NCI-H446 treated with DMSO at 0.1 percent for 48 hours (cell line): ENCODE data around the gene FBXO9.

Source experiments
- DNase-seq: peaks from one replicate; lab custom pipeline; 2025; lab: John Stamatoyannopoulos, UW

FBXO9 gene

DNA sequence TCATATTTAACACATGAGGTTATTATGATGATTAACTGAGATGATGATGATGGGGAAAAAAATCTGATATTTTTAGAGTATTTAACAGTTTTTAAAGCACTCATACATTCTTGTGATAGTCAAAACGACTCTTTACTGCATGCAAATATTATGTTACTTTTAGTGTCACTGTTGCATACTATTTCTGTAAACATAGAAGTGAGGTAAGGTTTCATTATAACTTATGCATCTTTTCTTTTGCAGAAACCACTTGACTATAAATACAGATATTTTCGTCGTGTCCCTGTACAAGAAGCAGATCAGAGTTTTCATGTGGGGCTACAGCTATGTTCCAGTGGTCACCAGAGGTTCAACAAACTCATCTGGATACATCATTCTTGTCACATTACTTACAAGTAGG is 30.1 kb downstream of the FBXO9 start:
- no peak for DNase-seq

DNA sequence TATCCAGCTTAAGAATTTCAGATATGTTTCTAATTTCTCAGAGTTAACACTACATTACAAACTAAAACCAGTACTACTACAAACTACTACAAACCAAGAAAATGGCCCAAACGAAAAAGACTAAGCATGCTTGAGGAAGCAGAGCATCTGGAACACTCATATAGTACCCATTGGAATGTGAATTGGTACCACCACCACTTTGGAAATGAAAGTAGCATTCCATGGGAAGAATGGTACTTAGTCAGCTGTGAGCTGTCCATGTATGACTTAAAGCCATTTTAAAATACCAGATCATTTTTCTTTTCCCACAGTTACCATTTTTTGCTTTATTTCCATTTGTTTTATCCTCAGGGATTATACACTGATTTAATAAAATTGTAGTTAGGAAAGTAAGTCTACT is 30.5 kb downstream of the FBXO9 start:
- DNase-seq: no peak

DNA sequence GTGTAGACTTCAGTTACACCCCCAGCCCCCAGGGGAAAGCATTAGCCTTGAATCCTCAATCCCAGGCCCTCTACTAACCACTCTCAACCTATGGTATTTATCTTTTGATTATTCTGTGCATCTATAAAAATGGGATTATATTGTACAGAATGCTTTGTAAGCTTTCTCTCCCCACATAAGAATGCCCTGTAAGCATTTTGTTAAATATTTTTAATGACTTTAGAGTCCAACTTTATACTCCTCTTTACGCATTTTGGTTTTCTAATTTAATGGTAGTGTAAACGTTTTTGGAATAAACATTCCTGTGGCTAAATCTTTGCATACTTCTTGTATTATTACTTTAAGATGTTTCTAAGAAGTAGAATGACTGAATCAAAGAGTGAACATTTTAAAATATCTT is 35.4 kb downstream of the FBXO9 start:
- DNase-seq: no peak

DNA sequence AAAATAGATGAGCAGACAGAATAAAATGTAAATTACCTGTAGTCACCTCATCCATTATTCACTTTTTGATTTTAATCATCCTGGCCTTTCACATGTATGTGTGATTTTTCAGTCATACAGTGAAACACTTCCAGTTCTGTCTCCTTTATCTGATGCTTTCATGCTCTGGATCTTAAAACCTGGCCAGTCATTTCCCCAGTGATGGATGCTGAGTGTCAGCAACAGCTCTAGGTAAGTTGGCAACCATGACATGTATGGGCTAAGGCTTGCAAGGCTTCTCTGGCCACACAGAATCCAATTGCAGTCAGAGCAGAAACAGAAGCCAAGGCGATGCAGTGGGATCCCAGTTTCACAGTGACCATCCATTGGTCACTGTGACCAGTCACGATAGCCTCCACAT is 35.8 kb downstream of the FBXO9 start:
- DNase-seq: no peak

DNA sequence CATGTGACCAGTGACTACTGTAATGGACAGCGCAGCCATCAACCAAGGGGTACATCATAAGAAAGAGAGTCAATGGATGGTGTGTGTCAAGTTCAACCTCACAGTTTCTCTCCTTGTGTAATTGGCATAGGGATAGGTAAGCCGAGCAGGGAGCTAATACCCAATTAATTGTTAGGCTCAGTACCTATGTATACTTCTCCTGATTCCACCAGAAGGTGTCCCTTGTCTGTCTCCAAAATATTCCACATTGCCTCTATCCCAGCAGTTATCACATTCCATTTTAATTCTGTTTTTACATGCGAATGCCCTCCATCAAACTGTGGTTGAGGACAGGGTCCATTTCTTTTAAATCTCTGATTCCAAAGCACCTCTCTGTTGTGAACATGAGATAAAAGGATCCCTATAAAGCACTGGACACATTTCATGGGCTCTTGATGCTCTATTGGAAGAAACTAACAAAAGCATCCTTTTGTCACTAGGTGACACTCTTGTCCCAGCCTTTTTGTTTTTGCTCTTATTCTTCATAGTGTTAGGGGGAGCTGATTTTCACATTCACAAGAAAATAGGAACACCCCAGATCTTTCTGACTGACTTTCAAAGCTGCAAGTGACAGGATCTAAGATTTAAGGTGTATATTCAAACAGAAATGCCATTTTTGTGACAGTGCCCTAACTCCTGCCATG is 38.9 kb downstream of the FBXO9 start:
- DNase-seq: no peak

DNA sequence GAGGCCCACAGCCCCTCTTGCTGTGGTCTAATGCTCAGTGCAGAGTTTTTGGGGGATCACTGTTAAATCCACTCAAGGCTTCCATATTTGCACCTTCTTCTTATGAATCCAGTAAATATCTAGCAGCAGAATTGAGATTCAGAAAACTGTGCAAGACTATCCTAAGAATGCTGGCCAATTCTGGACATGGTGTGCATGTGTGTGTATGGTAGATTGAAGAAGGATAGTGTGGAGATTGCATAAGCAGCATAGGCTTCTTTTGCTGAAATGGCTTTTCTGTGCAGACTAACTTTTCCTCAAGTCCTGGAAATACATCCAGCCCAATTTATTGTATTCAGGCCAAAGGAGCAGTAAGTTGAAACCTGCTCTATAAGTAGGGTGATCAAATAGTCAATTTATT is 39.7 kb downstream of the FBXO9 start:
- no peak for DNase-seq

DNA sequence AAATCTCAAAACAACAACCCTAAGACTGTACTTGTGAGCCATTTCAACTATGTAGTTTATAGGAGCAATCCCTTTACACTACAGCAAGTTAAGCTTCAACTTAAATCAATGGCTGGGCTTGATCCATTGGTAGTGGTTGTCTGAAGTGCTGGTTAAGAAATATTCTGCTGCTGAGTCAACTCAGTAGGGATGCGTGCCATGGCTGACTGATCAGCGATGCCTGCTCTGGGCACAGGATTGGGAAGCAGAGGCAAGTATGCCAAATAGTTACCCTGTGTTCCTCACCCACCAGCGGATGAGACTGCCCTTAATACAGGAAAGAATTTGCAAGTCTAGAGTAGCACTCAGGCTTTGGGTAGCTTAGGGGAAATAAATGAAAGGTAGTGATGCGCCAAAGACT is 41.9 kb downstream of the FBXO9 start:
- DNase-seq: no peak

DNA sequence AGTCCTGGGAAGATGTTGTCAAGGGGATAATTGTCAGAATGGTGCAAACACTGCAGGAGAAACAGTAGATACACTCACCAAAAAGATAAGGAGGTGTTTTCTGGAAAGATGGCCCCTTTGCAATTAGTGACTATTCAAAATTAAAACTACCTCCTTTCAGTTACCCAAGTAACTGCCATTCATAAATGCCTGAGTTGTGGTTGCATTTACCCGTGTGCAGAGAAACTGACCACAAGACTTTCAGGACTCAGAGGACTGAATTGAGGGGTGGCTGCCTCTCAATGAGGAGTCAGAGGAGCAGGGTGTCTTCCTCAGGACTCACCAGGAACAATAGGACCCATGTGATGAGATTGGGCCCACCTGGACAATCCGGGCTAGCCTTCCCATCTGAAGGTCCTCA is 44.4 kb downstream of the FBXO9 start:
- DNase-seq: no peak

DNA sequence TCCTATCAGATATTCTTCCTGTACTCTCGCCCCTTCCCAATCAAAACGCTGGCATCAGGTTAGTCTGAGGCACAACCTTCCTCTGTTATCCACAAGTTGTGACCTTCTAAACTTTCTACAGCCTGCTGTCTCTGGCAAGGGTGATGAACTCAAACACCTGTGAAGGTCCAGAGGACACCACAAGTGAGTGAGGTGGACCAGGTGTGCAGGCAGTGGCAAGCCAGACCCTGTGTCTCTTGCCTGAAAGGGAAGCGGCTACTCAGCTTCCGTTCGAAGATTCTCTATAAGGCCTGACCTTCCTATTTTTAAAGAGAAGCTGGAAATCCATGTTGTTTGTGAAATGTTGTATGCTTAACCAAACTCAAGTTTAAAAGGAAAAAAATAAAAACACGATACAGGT is 46.7 kb downstream of the FBXO9 start:
- DNase-seq: no peak

DNA sequence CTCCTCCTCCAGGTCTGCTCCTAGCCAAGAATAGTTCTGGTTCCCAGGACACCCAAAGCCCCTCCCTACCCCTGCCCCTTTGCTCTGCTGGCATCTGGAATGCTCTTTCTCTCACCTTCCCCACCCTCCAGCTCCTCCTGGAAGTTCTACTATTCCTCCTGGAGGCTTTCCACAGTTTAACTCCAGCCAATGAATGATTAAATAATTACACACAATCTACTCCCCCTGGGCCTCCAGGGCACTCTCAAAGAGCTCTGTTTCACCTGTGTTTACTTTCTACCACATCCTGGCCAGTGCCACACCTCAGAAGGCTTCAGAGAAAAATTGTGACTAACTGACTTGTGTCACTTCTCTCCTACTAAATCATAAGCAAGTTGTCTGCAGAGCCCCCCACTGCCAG is 47.2 kb downstream of the FBXO9 start:
- DNase-seq: no peak

DNA sequence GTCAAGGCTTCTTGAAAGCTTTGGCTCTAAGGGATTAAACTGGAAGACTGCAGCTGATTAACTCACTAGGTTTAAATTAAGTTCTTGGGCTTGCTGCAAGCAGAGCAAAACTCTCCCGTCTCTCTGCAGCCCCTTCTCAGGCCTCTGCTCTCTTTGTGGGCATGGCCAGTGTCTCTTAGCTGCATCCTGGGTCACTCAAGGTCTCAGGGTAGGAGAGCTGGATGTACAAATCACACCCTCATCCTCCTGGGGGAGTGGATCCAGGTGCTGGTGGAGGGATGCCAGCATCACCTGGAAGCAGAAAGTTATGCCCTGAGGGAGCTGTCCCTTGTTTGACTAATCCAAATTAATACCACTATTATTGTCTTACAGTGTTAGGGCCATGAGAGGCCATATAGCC is 47.7 kb downstream of the FBXO9 start:
- no peak for DNase-seq

DNA sequence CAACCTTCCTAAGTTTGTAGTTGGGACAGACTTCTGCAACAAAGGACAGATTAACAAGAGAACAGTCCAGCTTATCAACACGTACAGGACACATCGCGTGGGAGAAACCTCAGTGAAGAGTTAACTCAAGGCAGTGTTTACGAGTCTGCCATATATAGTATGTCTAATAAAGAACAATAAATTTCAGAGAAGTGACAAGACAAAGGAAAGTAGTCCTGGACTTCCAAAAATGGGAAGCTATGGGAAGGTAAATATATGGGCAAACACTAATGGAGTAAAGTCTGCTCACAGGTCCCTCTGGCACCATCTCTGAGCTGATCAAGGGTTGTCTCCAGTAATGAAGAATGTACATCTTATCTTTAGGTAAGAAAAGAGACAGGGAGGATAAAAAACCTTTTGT is 48.5 kb downstream of the FBXO9 start:
- DNase-seq: no peak

DNA sequence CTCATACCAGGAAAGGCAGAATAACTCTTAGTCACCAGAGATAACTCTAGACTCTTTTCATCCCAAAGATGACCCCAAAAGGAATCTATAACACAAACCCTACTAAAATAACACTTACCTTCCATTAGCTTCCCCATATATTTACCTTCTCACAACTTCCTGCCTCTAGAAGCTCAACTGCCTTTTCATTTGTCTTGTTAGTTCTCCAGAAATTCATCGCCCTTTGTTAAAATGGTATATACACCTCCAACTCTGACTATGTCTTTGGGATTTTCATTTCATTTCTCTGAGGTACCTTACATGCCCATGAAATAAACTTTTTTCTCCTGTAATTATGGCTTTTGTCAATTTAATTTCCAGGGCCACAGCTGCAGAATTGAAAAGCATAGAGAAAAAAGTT is 49.9 kb downstream of the FBXO9 start:
- no peak for DNase-seq

DNA sequence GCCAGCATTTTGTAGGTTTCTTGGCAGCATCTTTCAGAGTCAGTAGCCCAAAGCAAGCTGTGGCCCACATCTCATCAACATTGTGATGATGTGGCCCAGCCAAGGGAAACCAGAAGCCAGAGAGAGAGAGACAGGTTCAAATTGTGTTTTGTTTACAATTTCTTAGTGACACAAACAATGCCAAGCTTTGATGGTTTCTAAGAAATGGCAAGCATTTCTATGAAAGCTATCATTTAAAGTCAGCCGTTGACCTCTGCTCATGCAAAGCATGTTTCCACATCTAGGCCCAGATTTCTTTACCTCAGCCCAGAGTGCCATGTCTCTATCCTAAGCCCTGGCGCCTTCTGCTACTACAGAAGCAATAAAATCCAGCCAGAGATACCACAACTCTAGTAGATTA is 50.5 kb downstream of the FBXO9 start:
- no peak for DNase-seq

DNA sequence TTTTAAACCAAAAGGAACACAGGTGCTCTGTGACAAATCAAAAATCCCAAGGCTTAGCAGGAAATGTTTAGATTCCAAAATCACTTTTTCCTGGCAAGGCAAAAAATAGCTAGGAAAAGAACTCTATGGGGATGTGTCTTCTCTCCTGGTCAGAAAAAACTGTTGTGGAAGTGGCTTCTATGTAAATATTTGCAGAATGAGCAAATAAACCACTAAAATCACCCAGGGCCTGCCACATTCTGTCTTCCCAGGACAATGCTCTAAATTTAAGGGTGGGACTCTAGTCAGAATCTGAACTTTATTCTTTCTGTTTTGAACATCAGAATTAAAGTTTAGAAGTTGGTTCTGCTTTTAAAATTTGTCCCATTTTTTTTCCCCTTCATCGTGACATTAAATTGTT is 54.1 kb downstream of the FBXO9 start:
- no peak for DNase-seq

DNA sequence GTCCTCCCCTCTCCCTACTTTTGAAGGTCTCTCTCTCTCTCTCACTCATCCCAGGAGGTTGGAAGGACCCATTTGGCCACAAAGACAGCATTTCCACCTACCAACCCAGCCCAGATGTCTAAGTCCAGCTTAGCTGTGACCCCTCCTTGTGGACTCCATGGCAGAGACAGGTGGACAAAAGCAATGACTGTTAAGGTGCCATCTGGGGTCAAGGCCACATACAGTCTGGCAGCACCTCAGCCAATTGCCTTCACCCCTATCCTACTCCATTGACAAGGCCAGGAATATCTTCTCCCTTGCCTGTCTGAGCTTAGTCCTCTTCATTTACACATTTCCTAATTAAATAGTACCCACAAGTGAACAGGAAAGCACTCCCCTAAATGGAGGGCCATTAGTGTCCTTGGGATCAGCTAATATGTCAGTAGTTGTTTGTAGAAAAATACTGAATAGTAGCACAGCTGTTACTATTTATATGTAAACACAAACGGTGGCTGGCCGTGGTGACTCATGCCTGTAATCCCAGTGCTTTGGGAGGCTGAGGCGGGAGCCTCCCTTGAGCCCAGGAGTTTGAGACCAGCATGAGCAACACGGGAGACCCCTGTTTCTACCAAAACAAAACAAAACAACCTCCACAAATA is 54.7 kb downstream of the FBXO9 start:
- DNase-seq: no peak

DNA sequence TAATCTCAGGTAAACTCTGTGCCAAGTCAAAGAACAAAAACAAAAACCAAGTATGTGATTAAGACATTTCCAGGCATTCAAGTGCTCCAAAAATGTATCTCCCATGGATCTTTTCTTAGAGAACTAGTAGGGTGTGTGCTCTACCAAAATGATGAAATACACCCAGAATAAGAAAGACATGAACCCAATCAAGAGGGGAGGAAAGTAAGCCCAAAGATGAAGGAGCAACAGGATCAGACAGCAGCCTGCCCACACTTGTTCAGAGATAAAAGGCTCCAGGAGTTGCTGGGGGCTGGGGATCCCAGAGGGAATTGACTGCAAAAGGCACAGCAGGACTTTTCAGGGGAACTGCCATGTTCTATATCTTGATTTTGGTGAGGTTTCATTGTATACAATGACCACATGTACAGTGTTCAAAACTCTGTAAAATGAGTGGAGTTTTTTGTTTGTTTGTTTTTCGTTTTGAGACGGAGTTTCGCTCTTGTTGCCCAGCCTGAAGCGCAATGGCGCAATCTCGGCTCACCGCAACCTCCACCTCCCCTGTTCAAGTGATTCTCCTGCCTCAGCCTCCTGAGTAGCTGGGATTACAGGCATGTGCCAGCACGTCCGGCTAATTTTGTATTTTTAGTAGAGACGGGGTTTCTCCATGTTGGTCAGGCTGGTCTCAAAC is 59.1 kb downstream of the FBXO9 start:
- no peak for DNase-seq

DNA sequence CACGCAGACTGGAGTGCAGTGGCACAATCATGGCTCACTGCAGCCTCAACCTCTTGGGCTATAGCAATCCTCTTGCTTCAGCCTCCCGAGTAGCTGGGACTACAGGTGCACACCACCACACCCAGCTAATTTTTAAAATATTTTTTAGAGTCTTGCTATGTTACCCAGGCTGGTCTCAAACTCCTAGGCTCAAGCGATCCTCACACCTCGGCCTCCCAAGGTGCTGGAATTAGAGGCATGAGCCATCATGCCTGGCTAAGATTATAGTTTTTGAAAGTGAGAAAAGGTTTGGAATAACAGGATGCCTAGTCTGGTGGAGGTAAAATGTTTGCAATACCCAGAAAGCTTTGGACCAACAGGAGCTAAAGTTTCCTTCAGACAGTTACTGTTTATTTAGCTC is 60.1 kb downstream of the FBXO9 start:
- DNase-seq: no peak

DNA sequence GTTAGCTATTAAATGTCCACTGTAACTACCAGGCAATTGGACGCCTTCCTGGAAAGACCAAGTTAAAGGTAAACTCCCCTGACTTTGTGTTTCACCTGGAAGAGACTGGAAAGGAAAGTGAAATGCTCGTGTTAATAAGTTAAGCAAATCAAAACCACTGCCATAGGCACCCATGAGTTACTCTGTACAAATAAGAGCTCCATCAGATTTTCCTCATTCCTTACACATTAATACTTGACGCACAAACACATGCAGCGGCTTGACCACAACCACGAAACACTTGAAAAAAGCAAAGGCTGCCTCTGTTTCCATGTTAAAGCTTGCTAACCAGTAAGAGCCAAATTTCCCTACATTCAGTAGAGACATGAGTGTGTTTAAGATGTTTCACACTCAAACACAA is 63.6 kb downstream of the FBXO9 start:
- no peak for DNase-seq

DNA sequence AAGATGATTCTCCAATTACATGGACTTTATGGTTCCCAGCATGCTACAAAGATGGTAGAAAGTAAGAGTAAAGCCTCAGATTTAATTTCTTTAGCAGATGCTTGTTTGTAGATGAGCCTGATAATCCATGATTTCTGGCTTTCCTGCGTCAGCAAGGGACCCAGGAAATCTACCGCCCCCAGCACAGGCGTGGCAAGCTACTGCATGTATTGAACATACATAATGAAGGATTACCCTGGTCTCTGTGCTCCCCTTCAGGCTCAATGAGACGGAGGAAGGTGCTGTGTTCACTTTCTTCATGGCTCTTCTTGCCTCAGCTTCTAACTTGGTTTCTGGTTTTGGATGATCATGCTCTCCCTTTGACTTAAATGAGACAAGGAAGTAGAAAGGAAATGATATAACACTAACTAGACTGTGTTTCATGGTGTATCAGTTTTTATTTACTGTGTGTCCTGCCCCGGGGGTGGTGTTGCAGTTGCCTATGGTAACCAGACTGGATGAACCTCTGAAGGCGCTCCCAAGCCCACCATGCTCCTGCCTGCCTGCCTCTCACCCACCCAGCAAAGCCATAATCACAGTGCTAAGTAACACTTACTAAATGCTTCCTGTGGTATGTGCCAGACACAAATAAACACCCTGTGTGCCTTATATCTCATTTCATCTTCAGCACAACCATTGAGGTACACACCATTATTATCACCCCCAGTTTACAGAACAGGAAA is 65.5 kb downstream of the FBXO9 start:
- DNase-seq: no peak

DNA sequence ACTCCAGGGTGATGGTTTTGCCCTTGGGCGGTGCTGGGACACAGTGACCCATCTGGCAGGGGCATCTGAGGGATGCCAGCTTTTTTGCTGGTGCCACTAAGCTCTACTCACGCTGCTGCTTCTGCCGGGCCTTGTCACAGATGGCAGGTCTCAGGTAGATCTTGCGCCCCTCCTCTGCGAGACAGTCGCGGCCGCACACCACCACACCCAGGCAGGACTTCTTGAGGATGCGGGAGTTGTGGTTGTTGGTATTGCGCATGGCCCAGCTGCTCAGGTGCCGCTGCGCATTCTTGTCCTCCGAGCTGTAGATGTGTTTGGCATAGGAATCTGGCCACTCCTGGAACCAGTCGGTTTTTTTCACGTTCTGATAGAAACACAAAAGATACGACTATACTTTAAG is 68.8 kb downstream of the FBXO9 start:
- DNase-seq: no peak

DNA sequence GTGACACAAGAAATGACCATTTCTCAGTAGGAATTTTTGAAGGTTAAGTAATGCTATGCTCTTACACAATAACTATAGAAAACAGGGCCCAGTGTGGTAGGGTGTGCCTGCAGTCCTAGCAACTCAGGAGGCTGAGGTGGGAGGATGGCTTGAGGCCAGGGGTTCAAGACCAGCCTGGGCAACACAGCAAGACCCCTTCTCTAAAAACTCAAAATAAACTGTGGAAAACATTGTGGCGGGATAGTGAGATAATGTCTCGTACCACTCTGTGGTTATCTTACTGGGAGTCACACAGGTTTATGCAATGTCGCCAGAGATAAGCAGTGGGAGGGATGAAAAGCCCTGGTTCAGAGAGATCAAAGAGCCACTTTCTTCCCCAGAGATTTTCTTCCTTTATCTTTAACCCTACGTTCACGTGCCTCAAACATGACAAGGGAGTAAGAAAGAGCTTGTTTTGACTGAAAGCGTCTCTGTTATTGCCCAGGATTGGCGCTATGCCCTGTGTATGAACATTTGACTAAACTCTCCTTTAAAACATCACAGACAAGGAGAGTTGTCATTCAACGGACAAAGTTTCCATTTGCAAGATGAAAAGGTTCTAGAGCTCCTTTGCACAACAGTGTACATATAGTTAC is 69.5 kb downstream of the FBXO9 start:
- DNase-seq: no peak
